CD14-positive monocyte (primary cell): Measurements from ENCODE around the gene GHRL. TPM values are rescaled to one million over a fixed set of nuclear protein-coding genes. Genes with fewer than 3 reads are reported as not detected.

Experiments
- DNase-seq, 3 donors: peaks; one replicate each; pipeline ENCODE4 v3.0.0-alpha.2; 2011 to 2022
- H2AFZ ChIP-seq: 2 replicates; pipeline ENCODE4 v1.6.0; 2012; ENCODE audit warnings: mild to moderate bottlenecking, low read depth, low read length, inconsistent platforms; ENCODE audit not compliant: insufficient read depth, poor library complexity, severe bottlenecking
- H3K27ac ChIP-seq, 2 donors: 1 replicate in 1 of 2; 2 replicates in 1 of 2; pipeline ENCODE4 v1.5.1; 2012 to 2013; ENCODE audit warnings: low read length in 2 of 2, control low read depth in 1 of 2, inconsistent platforms in 1 of 2, low read depth in 1 of 2, mild to moderate bottlenecking in 1 of 2
- H3K27me3 ChIP-seq, 2 donors: one replicate each; pipeline versions ENCODE4 v1.6.0 to v1.6.1; 2011 to 2013; ENCODE audit warnings: low read length in 2 of 2; ENCODE audit not compliant: control insufficient read depth in 2 of 2, insufficient read depth in 2 of 2
- H3K36me3 ChIP-seq, 2 donors: replicated peaks in 1 of 2; 1 replicate in 1 of 2; 2 replicates in 1 of 2; pipeline versions ENCODE4 v1.5.1 to v1.6.1; 2012 to 2013; ENCODE audit warnings: low read length in 2 of 2, control low read depth in 1 of 2, inconsistent platforms in 1 of 2, mild to moderate bottlenecking in 1 of 2; ENCODE audit not compliant: insufficient read depth in 2 of 2, control insufficient read depth in 1 of 2
- H3K4me1 ChIP-seq, 2 donors: 1 replicate in 1 of 2; 2 replicates in 1 of 2; pipeline versions ENCODE4 v1.5.1 to v1.6.1; 2012 to 2013; ENCODE audit warnings: low read length in 2 of 2, control low read depth in 1 of 2, inconsistent platforms in 1 of 2, mild to moderate bottlenecking in 1 of 2, moderate library complexity in 1 of 2; ENCODE audit not compliant: insufficient read depth in 2 of 2, control insufficient read depth in 1 of 2
- H3K4me2 ChIP-seq: replicated peaks from 2 replicates; pipeline ENCODE3; 2012; ENCODE audit warnings: low read length, moderate library complexity, mild to moderate bottlenecking; ENCODE audit not compliant: poor library complexity, severe bottlenecking; ENCODE audit errors: extremely low read depth
- H3K4me3 ChIP-seq, 3 experiments: fragments of 200-600 bp in 1 of 3; sonication (generic) in 1 of 3; replicated peaks in 1 of 3; 1 replicate in 2 of 3; 2 replicates in 1 of 3; pipeline ENCODE4 v1.5.1; 2011 to 2013; ENCODE audit warnings: low read length in 3 of 3, mild to moderate bottlenecking in 3 of 3, control low read depth in 2 of 3, low read depth in 2 of 3, inconsistent platforms in 1 of 3, moderate library complexity in 1 of 3
- H3K79me2 ChIP-seq: 2 replicates; pipeline ENCODE4 v1.6.0; 2012; ENCODE audit warnings: mild to moderate bottlenecking, control low read depth, inconsistent platforms, low read length, moderate library complexity; ENCODE audit not compliant: insufficient read depth
- H3K9ac ChIP-seq: 2 replicates; pipeline ENCODE4 v1.6.0; 2017; ENCODE audit warnings: low read length, mild to moderate bottlenecking; ENCODE audit not compliant: insufficient read depth, poor library complexity, severe bottlenecking
- H3K9me3 ChIP-seq, 2 donors: replicated peaks in 1 of 2; 1 replicate in 1 of 2; 2 replicates in 1 of 2; pipeline versions ENCODE4 v1.5.1 to v1.6.1; 2012 to 2013; ENCODE audit warnings: low read length in 2 of 2, control low read depth in 1 of 2; ENCODE audit not compliant: control insufficient read depth in 1 of 2, insufficient read depth in 1 of 2
- H4K20me1 ChIP-seq: 2 replicates; pipeline ENCODE4 v1.6.0; 2012; ENCODE audit warnings: mild to moderate bottlenecking, low read length, control low read depth, moderate library complexity; ENCODE audit not compliant: insufficient read depth
- H3K27ac Mint-ChIP-seq, 7 donors: one replicate each; pipeline ENCODE4 v1.8.0; 2020; ENCODE audit warnings: mild to moderate bottlenecking in 7 of 7, mixed read lengths in 7 of 7, moderate library complexity in 6 of 7, inconsistent platforms in 2 of 7
- H3K27me3 Mint-ChIP-seq, 3 donors: one replicate each; pipeline ENCODE4 v1.8.0; 2021 to 2022; ENCODE audit warnings: low read depth in 3 of 3, mild to moderate bottlenecking in 3 of 3, mixed read lengths in 3 of 3, moderate library complexity in 3 of 3, inconsistent platforms in 1 of 3
- H3K36me3 Mint-ChIP-seq, 2 donors: one replicate each; pipeline ENCODE4 v1.8.0; 2020; ENCODE audit warnings: mixed read lengths in 2 of 2, inconsistent platforms in 1 of 2, mild to moderate bottlenecking in 1 of 2
- H3K4me1 Mint-ChIP-seq: one replicate; pipeline ENCODE4 v1.8.0; 2020; ENCODE audit warnings: mild to moderate bottlenecking, mixed read lengths
- H3K4me3 Mint-ChIP-seq, 2 donors: one replicate each; pipeline ENCODE4 v1.8.0; 2020; ENCODE audit warnings: mild to moderate bottlenecking in 2 of 2, mixed read lengths in 2 of 2, moderate library complexity in 1 of 2
- H3K9me3 Mint-ChIP-seq, 7 donors: one replicate each; pipeline ENCODE4 v1.8.0; 2020 to 2022; ENCODE audit warnings: mixed read lengths in 7 of 7, mild to moderate bottlenecking in 6 of 7, moderate library complexity in 6 of 7, inconsistent platforms in 2 of 7
- WGBS: methylation state at CpG from one replicate; pipeline ENCODE4 v1.1.5; 2013; ENCODE audit warnings: missing lambda C conversion rate; ENCODE audit not compliant: insufficient coverage; 5-methylcytosine and 5-hydroxymethylcytosine counted together
- intact Hi-C, 2 donors: fragments of 100-400 bp; cut with micrococcal nuclease; formaldehyde crosslinking; loops; one replicate each; pipeline versions ENCODE4 v1.15.0 to v1.15.1; 2023
- polyA plus RNA-seq, 3 donors: library from polyadenylated mRNA; depleted of rRNA in 1 of 3; unstranded in 2 of 3; stranded (reverse) in 1 of 3; fragments of 300-500 nt in 2 of 3; fragments of >200 nt in 1 of 3; fragmentation: Illumina TruSeq in 2 of 3; gene quantifications; 1 replicate in 2 of 3; 2 replicates in 1 of 3; pipeline ENCODE4 v1.2.3, GENCODE V29; 2012 to 2021
- TF ChIP-seq, protein P1 (sequence below): fragments of 200-600 bp; IDR thresholded peaks from one replicate; pipeline ENCODE4 v1.8.0; 2022; ENCODE audit warnings: antibody characterized with exemption, mild to moderate bottlenecking

GHRL gene
- polyA plus RNA-seq, 3 donors: 2.3 to 9.9 (median 7.0) TPM

DNA sequence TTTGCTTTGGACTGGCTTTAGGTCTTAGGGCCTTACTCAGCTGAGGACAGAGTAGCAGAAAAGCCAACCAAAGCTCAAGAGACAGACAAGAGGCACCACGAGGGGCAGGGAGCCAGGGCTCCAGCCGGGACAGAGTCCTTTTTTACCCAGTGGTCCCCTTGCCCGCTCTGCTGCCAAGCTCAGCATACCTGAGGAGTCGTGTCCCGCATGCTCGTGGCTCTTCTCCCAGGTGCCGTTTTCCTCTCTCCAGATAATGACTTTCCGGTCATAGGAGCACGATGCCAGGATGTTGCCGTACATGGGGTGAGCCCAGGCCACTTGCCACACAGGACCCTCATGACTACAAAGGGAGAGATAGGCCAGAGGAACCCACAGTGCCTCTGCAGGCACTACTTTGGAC, 19.6 kb upstream of the GHRL start:
- Mint-ChIP-seq H3K27me3 (no peaks in the 10 kb centered on the region), H3K27ac (peak overlapping the region in 4 of 7 donors; percentile 28 to 42 (median 38)), H3K9me3 (no peaks in the 10 kb centered on the region), H3K36me3 (peaks cover 78 to 99% of the 10 kb centered on the region in 2 donors), H3K4me1 (peaks cover 5% of the 10 kb centered on the region), H3K4me3 (no peak overlapping the region)
- intact Hi-C loops: no loop called here
- Histone ChIP-seq H3K9ac (no peak overlapping the region), H3K4me1 (no peaks in the 10 kb centered on the region), H3K27me3 (no peaks in the 10 kb centered on the region), H3K36me3 (peaks cover 92 to 99% of the 10 kb centered on the region in 2 donors), H3K9me3 (no peaks in the 10 kb centered on the region), H3K4me2 (no peak overlapping the region), H3K79me2 (peaks cover 13% of the 10 kb centered on the region), H3K27ac (no peak overlapping the region), H2AFZ (no peak overlapping the region), H4K20me1 (peaks cover 23% of the 10 kb centered on the region), H3K4me3 (no peak overlapping the region)
- TF ChIP-seq, protein P1, sequence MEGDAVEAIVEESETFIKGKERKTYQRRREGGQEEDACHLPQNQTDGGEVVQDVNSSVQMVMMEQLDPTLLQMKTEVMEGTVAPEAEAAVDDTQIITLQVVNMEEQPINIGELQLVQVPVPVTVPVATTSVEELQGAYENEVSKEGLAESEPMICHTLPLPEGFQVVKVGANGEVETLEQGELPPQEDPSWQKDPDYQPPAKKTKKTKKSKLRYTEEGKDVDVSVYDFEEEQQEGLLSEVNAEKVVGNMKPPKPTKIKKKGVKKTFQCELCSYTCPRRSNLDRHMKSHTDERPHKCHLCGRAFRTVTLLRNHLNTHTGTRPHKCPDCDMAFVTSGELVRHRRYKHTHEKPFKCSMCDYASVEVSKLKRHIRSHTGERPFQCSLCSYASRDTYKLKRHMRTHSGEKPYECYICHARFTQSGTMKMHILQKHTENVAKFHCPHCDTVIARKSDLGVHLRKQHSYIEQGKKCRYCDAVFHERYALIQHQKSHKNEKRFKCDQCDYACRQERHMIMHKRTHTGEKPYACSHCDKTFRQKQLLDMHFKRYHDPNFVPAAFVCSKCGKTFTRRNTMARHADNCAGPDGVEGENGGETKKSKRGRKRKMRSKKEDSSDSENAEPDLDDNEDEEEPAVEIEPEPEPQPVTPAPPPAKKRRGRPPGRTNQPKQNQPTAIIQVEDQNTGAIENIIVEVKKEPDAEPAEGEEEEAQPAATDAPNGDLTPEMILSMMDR: no peak
- no peak for DNase-seq
- 94% methylated on average over 10 of the region's 10 CpGs for WGBS

DNA sequence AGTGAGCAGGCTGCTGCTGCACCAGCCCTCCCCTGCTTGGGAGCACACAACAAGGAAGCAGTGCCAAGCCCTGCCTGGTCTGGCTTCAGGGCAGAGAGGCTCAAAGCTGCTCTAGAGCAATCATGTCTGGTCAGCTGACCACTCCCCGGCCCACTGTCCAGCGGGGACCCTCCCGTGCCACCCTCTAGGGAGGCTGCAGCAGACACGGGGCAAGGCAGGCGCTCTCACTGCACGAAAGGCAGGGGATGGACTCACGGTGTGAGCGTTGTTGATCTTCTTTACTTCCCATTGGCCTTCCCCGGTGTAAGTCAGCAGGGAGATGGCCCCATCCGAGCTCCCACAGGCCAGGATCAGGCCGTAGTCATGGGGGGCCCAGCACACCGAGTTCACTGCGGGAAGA, 19.0 kb upstream of the GHRL start:
- H3K79me2 ChIP-seq: peaks cover 6% of the 10 kb centered on the region
- no peaks in the 10 kb centered on the region for H3K4me1 ChIP-seq
- Mint-ChIP-seq H3K27me3 (no peaks in the 10 kb centered on the region), H3K4me1 (peaks cover 5% of the 10 kb centered on the region), H3K9me3 (no peaks in the 10 kb centered on the region), H3K27ac (peak overlapping the region in 3 of 7 donors; percentile 26 to 75 (median 74)), H3K4me3 (no peak overlapping the region), H3K36me3 (peaks cover 78 to 99% of the 10 kb centered on the region in 2 donors)
- intact Hi-C loops: no loop called here
- no peak overlapping the region for H3K4me3 ChIP-seq
- no peaks in the 10 kb centered on the region for H3K9me3 ChIP-seq
- H3K9ac ChIP-seq: no peak overlapping the region
- no peak for DNase-seq
- H2AFZ ChIP-seq: no peak overlapping the region
- 92% methylated on average over 10 of the region's 13 CpGs for whole genome bisulfite sequencing
- peaks cover 92 to 99% of the 10 kb centered on the region in 2 donors for H3K36me3 ChIP-seq
- no peak overlapping the region for H3K27ac ChIP-seq
- no peak overlapping the region for H3K4me2 ChIP-seq
- TF ChIP-seq, protein P1: no peak
- H3K27me3 ChIP-seq: no peaks in the 10 kb centered on the region
- peaks cover 21% of the 10 kb centered on the region for H4K20me1 ChIP-seq
